Mesendoderm (in vitro differentiated cells): ENCODE results near the gene CFAP52.
A peak's percentile ranks its signal among the peaks of the same experiment; 100 is the strongest.
"Not testable (repeated sequence)": the region's sequence is repeated elsewhere in the genome, so short reads cannot be mapped to it uniquely, and the experiment has no call there.

Source experiments
- DNase-seq: peaks from one replicate; pipeline ENCODE4 v3.0.0; 2013
- H2AK5ac ChIP-seq: 2 replicates; pipeline ENCODE4 v1.6.1; 2013; ENCODE audit warnings: low read length, inconsistent platforms
- H2BK120ac ChIP-seq: 2 replicates; pipeline ENCODE4 v1.6.1; 2013; ENCODE audit warnings: low read depth, mild to moderate bottlenecking, low read length, moderate library complexity, mixed read lengths
- H2BK15ac ChIP-seq: replicated peaks from 2 replicates; pipeline ENCODE4 v1.6.1; 2013; ENCODE audit warnings: low read depth, mild to moderate bottlenecking, moderate library complexity
- H2BK5ac ChIP-seq: 2 replicates; pipeline ENCODE4 v1.6.1; 2013; ENCODE audit warnings: low read length, inconsistent platforms
- H3K18ac ChIP-seq: 2 replicates; pipeline ENCODE4 v1.6.1; 2013; ENCODE audit warnings: mild to moderate bottlenecking, low read length, mixed read lengths
- H3K23ac ChIP-seq: one replicate; pipeline ENCODE4 v1.6.1; 2013; ENCODE audit warnings: low read length
- H3K27ac ChIP-seq: 2 replicates; pipeline ENCODE4 v1.5.1; 2013; ENCODE audit warnings: low read depth, mild to moderate bottlenecking, inconsistent platforms, low read length, moderate library complexity
- H3K27me3 ChIP-seq: 2 replicates; pipeline ENCODE4 v1.6.1; 2013; ENCODE audit warnings: low read length, control low read depth, mild to moderate bottlenecking, inconsistent platforms; ENCODE audit not compliant: insufficient read depth, poor library complexity
- H3K36me3 ChIP-seq: 2 replicates; pipeline ENCODE4 v1.6.1; 2013; ENCODE audit warnings: low read length, inconsistent platforms; ENCODE audit not compliant: control insufficient read depth, insufficient read depth
- H3K4ac ChIP-seq: one replicate; pipeline ENCODE4 v1.6.1; 2013; ENCODE audit warnings: low read depth, mild to moderate bottlenecking, low read length, moderate library complexity
- H3K4me1 ChIP-seq: 2 replicates; pipeline ENCODE4 v1.6.1; 2013; ENCODE audit warnings: low read depth, low read length, inconsistent platforms; ENCODE audit not compliant: control insufficient read depth
- H3K4me2 ChIP-seq: 2 replicates; pipeline ENCODE4 v1.6.1; 2013; ENCODE audit warnings: low read length
- H3K4me3 ChIP-seq: 2 replicates; pipeline ENCODE4 v1.5.1; 2013; ENCODE audit warnings: mild to moderate bottlenecking, low read length
- H3K56ac ChIP-seq: one replicate; pipeline ENCODE4 v1.6.1; 2013; ENCODE audit warnings: low read length
- H3K79me1 ChIP-seq: 2 replicates; pipeline ENCODE4 v1.6.1; 2013; ENCODE audit warnings: low read length, inconsistent platforms
- H3K79me2 ChIP-seq: 2 replicates; pipeline ENCODE4 v1.6.1; 2013; ENCODE audit warnings: mild to moderate bottlenecking, low read length; ENCODE audit not compliant: control insufficient read depth, insufficient read depth
- H3K9ac ChIP-seq: 2 replicates; pipeline ENCODE4 v1.6.1; 2013; ENCODE audit warnings: low read length, inconsistent platforms
- H4K5ac ChIP-seq: one replicate; pipeline ENCODE4 v1.6.1; 2013; ENCODE audit warnings: low read length
- H4K8ac ChIP-seq: one replicate; pipeline ENCODE4 v1.6.1; 2013; ENCODE audit warnings: low read depth, mild to moderate bottlenecking, control low read depth, low read length, moderate library complexity
- WGBS: extraction: QIAGEN DNeasy Blood & Tissue Kit; methylation state at CpG from one replicate; pipeline ENCODE4 v1.1.7; 2013; ENCODE audit warnings: low lambda C conversion rate, missing lambda C conversion rate; ENCODE audit not compliant: insufficient coverage; ENCODE audit errors: extremely low coverage; 5-methylcytosine and 5-hydroxymethylcytosine counted together

CFAP52 gene

GRCh38 chr17:9647014-9647413, 70.6 kb downstream of the CFAP52 start:
- Histone ChIP-seq H4K5ac (no peak overlapping the region), H3K79me2 (peaks cover 8% of the 10 kb centered on the region), H2BK120ac (peak overlapping the region; percentile 78), H3K4me3 (no peak overlapping the region), H3K4me1 (peaks cover 16% of the 10 kb centered on the region), H4K8ac (no peak overlapping the region), H3K36me3 (no peaks in the 10 kb centered on the region), H3K79me1 (peaks cover 4% of the 10 kb centered on the region), H3K4ac (no peak overlapping the region), H2AK5ac (no peak overlapping the region), H3K56ac (peak overlapping the region; percentile 95), H3K18ac (no peak overlapping the region), H3K27me3 (no peaks in the 10 kb centered on the region), H2BK15ac (no peak overlapping the region), H2BK5ac (no peak overlapping the region), H3K27ac (no peak overlapping the region), H3K23ac (no peak overlapping the region), H3K4me2 (peak overlapping the region; percentile 61), H3K9ac (no peak overlapping the region)
- peak; percentile 92 for DNase-seq
- no CpG with 5 or more reads among the region's 4 CpGs for WGBS

- no peak overlapping the region for H4K5ac ChIP-seq
- no peak overlapping the region for H3K4ac ChIP-seq
- peak overlapping the region; percentile 60 for H3K56ac ChIP-seq
- H3K79me2 ChIP-seq, result peaks cover 12% of the 10 kb centered on the region
- H3K4me1 ChIP-seq, result peaks cover 16% of the 10 kb centered on the region
- peaks cover 5% of the 10 kb centered on the region for H3K79me1 ChIP-seq
- peak overlapping the region; percentile 57 for H2BK5ac ChIP-seq
- H3K4me2 ChIP-seq, result no peak overlapping the region
- H2BK15ac ChIP-seq, result no peak overlapping the region
- no peak overlapping the region for H3K18ac ChIP-seq
- H3K27ac ChIP-seq, result peak overlapping the region; percentile 61
- peak overlapping the region; percentile 38 for H3K9ac ChIP-seq
- no peak overlapping the region for H3K23ac ChIP-seq
- no peak overlapping the region for H4K8ac ChIP-seq
- no peaks in the 10 kb centered on the region for H3K27me3 ChIP-seq
- H3K4me3 ChIP-seq, result no peak overlapping the region
- H2BK120ac ChIP-seq, result no peak overlapping the region
- peak; percentile 93 for DNase-seq
- no CpG with 5 or more reads among the region's 3 CpGs for WGBS
- H2AK5ac ChIP-seq, result no peak overlapping the region
- no peaks in the 10 kb centered on the region for H3K36me3 ChIP-seq
These were observed 72.2 kb downstream of the CFAP52 start for GRCh38 chr17:9648521-9649110.

GRCh38 chr17:9658593-9659211, 82.3 kb downstream of the CFAP52 start:
- Histone ChIP-seq H3K4me3 (no peak overlapping the region), H3K56ac (no peak overlapping the region), H3K4me2 (no peak overlapping the region), H3K79me2 (peaks cover under 1% of the 10 kb centered on the region), H3K36me3 (no peaks in the 10 kb centered on the region), H2BK5ac (no peak overlapping the region), H2BK15ac (no peak overlapping the region), H3K79me1 (peaks cover 4% of the 10 kb centered on the region), H2BK120ac (no peak overlapping the region), H3K27me3 (no peaks in the 10 kb centered on the region), H2AK5ac (no peak overlapping the region), H3K4me1 (no peaks in the 10 kb centered on the region), H3K18ac (no peak overlapping the region), H3K9ac (no peak overlapping the region), H3K4ac (no peak overlapping the region), H3K23ac (no peak overlapping the region), H4K8ac (no peak overlapping the region), H3K27ac (no peak overlapping the region), H4K5ac (no peak overlapping the region)
- no peak for DNase-seq
- WGBS, result no CpG with 5 or more reads among the region's 4 CpGs

GRCh38 chr17:9661027-9661426, 84.6 kb downstream of the CFAP52 start:
- Histone ChIP-seq H3K4me1 (no peaks in the 10 kb centered on the region), H3K56ac (no peak overlapping the region), H2BK120ac (no peak overlapping the region), H3K4me3 (no peak overlapping the region), H3K36me3 (no peaks in the 10 kb centered on the region), H3K23ac (no peak overlapping the region), H4K5ac (no peak overlapping the region), H3K79me1 (no peaks in the 10 kb centered on the region), H3K18ac (no peak overlapping the region), H3K9ac (no peak overlapping the region), H3K4me2 (no peak overlapping the region), H3K79me2 (no peaks in the 10 kb centered on the region), H2BK15ac (no peak overlapping the region), H3K27ac (no peak overlapping the region), H3K4ac (no peak overlapping the region), H2AK5ac (no peak overlapping the region), H3K27me3 (no peaks in the 10 kb centered on the region), H4K8ac (no peak overlapping the region), H2BK5ac (no peak overlapping the region)
- WGBS, result no CpG with 5 or more reads among the region's 2 CpGs
- no peak for DNase-seq

GRCh38 chr17:9663511-9663910, 87.1 kb downstream of the CFAP52 start:
- not testable (repeated sequence) for H3K56ac ChIP-seq, H3K18ac ChIP-seq, H4K5ac ChIP-seq, H3K9ac ChIP-seq, H2BK5ac ChIP-seq, H4K8ac ChIP-seq, H3K4me1 ChIP-seq, H3K36me3 ChIP-seq, H3K79me1 ChIP-seq, H2BK120ac ChIP-seq, H3K27me3 ChIP-seq, H3K4me3 ChIP-seq, H2BK15ac ChIP-seq, H3K23ac ChIP-seq, H3K4me2 ChIP-seq, DNase-seq, H3K79me2 ChIP-seq, H3K4ac ChIP-seq, H3K27ac ChIP-seq, H2AK5ac ChIP-seq
- WGBS, result no CpG with 5 or more reads among the region's 11 CpGs
